ENCODE measurements around the gene HLTF.
"Not testable (repeated sequence)": the region's sequence is repeated elsewhere in the genome, so short reads cannot be mapped to it uniquely, and the experiment has no call there.

The HLTF gene

DNA sequence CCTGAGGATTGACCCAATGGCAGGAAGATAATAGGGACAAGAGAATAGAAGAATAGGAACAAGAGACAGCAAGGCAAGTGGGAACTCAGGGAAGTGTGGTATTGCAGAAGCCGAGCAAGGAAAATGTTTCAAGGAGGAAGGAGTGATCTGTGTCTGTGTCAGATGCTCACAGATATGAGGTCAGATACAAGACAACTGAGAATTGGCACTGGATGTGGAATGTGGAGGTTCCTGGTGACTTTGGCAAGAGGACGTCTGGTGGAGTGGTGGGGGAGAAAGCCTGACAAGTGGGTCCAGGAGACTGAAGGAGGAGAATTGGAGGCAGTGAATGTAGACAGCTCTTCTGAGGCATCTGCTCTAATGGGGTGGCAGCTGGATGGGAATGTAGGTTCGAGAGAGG is 70.9 kb downstream of the HLTF start:
- no peak for DNase-seq

DNA sequence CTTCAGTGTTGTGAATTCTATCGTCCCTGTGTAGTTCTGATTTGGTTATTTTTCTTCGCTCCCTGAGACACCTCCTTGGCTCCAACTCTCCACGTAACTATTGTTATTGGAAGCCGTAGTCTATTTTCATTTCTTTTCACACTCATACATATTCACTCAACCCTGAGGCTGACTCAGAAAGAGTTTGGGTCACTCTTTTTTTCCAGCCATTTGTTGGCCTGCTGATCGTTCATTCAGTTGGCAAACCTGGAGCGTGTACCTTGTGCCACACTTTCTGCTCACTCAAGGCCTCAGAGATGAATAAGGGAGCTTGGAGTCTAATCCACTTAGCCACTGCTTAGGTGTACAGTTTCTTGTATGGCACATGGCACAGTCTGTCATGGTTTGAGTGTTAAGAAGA is 72.6 kb downstream of the HLTF start:
- peak; percentile 71 for DNase-seq

DNA sequence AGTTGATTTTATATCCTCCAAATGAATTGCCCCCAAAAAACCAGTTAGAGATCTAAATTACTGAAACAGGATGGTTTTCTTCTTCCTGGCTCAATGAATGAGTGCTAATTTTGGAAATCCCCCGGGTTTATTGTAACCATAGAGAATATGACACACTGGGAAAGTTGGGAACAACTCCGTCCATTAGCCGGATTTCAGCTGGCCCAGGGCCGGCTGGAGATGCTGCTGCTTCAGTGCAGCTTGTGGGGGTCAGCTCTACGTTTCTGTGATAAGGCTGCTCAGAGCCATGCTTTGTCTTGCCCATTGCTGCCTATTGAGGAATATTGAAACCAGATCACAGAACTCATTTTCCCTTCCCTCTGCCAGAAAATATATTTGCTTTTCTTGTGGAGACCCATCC is 74.7 kb downstream of the HLTF start:
- no peak for DNase-seq

DNA sequence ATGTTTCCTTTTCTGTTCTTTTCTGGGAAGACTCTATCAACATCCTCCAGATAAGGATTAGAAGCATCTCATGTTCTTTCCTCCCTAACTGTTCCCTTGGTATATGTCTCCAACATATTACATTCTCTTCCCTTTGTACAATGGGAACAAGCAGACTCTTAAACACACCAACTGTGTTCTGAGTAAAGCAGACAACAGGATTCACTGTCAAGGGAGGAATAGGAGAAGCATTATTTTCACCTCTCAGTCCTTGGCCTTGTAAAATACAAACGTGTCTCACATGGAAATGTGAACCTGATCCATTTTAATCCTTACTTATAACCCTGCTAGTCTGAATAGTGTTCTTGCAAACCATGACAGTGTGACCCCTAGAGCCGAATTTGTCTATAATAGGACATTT is 75.4 kb downstream of the HLTF start:
- no peak for DNase-seq

DNA sequence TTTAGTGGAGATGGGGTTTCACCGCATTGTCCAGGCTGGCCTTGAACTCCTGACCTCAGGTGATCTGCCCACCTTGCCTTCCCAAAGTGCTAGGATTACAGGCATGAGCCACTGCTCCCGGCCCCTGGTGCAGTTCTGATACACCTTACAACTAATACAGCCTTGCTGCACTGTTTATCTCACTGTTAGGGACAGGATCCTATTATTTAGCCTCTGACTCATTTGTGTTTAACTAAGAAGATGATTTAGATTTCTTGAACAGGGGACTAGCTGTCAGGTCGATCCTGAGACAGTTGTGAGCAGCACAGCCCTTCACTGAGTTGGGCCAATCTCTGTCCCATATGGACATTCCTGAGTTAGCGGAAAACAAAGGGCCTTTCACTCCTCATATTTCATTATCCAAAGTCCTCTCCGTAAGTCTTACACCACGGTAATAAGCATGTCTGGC is 75.8 kb downstream of the HLTF start:
- DNase-seq, result no peak

DNA sequence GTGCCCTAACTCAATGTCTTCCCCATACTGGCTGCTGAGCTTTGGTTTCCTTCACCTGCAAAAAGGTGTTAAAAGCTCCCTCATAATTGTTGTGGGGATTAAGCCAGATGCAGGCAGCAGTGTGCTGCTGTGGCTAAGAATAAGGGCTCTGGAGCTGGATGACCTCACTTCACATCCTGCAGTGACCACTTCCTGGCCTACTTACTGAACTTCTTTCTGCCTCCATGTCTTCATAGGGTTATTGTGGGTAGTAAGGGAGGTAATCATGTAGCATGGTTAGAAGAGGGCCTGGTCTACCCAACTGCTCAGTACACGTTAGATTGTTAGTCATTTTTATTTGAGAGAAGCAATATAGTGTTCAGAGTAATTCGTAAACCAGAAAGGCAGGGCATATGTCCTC is 76.6 kb downstream of the HLTF start:
- no peak for DNase-seq

DNA sequence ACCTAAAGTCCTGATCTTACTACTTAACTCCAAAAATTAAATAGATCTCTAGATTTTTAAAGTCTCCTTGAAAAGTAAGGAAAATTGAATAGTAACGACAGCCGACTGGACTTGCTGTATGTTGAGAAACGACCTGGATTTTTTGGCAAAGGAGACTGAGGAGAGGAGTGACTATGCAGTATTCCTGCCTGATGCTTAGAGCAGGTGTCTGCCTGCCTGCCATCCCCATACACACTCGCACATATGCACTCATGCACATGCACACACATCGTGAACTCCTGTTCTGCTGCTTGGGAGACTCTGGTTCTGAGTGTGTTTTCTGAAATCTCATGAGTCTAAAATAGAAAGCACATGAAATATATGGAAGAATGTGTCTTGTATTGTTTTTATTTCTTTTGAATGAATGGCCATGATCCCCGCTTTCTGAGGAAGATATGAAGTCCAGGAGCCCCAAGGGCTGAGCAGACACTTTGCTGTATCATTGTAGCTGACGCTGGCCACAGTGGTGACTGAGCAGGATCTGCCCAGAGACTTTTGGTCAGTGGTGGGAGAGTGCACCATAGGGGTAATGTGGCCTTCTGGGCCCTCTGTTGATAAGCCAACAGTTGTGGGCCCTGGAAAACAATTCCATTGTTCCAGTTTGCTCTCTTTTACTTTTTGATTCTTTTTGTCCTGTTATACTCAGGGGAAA is 78.6 kb downstream of the HLTF start:
- no peak for DNase-seq

DNA sequence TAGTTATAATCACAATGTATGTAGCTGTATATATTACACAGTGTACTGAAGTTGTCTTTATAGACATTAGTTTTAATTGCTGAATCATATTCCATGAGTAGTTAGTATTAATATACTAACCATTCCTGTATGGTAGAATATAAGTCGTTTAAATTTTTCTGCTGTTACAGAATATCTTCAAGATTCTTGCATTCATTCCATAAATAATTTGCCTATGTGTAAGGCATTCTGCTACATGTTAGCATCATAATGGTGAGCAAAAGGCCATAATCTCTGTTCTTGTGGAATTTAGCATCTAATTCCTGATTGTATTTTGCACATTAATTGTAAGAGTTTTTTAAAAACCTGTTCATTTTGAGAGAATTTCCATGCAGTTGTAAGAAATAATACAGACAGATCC is 80.9 kb downstream of the HLTF start:
- DNase-seq, result no peak

DNA sequence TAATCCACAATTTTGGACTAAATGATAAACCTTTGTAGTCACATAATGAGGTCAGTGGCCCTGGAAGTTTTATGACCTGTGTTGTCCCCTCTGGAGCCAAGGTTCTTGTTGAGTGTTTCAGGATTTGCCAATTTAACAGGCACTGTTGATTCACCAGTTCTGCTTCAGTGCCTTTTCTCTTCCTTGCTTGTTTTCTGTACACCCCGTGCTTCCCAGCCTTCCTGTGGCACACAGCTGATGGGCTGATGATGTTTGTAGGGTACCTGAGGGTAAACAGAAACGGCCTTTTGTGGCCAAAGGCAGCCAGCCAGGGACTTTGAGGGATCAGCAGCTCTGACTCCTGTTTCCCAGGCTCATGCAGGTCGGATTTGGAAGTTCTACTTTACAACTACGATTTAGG is 81.7 kb downstream of the HLTF start:
- peak; percentile 33 for DNase-seq

DNA sequence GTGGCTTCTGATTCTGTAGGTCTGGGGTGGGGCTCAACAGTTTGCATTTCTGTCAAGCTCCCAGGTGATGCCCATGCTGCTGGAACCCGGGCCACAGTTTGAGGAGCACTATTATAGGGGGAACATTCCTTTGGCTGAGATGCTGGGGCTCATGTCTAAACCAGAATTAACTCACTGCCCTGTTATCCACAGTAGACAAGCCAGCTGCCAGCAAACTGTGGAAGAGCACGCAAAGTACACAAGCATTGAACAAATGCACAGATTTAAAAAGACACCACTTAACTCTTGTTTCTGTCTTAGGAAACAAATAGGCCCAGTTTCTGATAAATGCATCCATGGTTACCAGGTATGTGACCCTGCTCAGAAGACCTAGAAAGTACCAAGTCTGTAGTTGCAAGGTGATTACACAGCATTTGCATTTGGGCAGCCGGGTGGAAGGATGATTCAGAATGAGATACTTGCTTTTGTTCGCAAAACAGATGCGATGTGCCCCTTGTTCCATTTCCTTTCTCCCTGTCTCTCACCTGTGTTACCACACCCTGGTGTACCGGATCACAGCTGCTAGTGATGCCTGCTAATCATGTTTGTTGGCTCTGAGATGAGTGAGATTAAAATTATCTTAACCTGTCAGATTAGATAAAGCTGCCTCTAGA is 82.6 kb downstream of the HLTF start:
- DNase-seq, result no peak

DNA sequence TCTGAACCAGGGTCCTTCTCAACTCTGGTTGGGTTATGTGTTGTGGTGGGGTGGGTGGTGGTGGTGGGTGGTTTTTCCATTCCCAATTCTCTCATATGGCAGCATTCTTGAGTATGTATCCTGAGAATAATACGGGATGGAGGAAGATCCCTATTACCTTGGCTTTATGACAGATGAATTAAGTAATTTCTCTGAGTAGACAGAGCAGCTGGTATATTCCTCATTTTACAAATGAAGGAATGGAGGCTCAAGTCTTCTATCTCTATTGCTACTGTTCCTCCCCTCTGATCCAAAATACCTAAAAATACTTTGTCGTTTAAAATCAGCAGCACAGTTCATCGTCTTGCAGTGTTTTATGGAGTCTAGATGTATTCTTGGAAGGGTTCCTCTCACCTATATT is 84.6 kb downstream of the HLTF start:
- DNase-seq, result no peak

DNA sequence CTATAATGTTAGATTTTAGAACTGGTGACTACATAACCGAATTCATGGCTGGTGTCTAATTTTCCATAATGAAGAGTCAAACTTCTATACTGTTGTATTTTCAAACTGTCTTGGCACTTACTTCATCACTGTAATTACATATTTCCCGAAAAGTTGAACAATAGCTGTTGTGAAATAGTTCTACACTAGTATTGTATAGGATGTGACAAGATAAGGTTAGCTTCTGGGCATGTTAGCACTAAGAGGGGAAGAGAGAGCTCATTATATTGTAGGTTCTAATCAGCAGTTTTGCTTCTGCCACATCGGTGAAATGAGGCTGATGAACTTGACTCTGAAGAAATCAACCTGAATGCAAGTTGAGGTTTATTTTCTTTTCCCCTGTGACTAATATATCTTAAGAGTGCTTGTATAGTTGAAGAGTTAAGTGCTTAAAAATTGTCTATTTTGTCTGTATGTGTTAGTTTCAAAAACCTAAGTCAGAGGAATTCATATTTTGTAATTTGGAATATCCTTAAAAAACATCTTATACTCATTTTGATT is 86.1 kb downstream of the HLTF start:
- no peak for DNase-seq

DNA sequence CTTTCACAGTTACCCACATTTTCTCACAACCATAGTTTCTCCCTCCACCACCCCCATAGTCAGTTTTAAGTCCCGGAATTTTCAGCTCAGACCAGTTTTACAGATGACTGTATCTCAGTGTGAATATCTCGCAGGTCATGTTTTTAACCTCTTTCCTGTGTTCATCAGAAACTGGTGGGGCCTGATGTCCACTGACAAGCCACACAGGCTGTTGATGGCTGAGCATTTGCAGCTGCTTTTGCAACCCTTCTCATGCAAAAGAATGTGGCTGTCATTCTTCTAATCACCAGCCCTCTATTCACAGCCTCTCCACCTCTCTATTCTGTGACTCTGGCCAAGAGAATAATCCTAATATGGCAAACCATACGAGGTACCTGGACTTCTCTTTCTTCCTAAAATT is 86.5 kb downstream of the HLTF start:
- no peak for DNase-seq

DNA sequence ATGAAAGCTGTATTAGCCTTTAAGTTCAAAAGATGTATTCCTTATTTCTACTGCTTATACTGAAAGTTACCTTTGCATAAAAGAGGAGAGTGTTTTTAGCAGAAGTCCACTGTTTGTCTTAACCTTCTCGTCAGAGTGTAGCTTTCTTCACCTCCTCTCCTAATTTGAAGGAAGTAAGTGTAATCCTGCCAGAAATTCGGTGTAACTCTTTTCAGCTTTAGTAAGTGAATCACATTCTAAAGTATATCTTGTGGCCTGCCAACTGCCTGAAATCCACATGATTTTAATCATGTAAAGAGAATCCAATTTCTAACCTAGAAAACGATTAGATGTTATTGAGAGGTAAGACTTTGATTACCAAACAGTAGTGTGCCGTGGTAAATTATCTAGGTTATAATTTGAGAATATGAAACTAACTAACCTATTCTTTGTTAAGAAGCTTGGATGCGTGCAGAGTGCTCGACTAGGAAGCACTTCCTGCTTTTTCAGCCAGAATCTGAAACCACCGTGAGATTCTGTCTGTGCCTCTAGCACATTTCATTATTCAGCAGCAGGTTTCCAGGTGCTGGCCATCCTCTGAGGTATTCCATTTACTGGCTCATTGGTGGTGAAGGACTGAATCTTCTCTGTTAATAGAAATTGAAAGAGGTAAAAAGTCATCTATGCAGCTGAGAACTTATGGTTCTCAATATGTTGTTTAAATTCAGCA is 87.5 kb downstream of the HLTF start:
- DNase-seq, result no peak

DNA sequence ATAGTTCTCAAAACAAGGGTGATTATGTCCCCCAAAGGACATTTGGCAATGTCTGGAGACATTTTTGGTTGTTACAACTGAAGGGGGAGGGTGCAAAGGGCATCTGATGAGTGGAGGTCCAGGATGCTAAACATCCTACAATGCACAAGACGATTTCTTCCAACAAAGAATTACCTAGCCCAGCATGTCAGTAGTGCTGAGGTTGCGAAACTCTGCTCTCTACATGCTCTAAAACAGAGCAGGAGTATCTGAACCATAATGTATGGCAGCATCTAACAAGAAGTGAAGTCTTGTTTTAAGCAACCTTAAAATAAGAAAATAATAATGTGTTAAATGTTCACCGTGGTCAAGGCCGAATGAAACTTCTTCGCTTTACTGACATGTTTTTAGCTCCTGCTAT is 88.0 kb downstream of the HLTF start:
- no peak for DNase-seq

DNA sequence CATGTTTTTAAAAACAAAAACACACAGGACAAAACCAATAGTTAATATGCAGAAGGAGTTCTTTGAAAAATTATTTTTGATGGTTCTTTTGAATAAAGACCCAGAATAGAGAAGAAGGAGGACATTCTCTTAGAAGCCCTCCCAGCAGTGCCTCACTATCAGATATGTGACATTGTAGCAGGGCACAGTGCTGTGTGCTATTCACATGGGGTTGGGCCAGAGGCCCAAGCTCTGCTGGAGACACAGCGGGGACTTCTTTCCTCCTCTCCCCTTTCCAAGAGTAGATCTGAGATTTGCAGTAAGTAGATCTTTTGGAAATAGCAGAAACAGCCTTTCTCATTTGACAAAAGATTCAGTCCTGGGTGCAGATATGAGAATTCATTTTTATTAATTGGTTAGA is 88.7 kb downstream of the HLTF start:
- DNase-seq, result no peak

DNA sequence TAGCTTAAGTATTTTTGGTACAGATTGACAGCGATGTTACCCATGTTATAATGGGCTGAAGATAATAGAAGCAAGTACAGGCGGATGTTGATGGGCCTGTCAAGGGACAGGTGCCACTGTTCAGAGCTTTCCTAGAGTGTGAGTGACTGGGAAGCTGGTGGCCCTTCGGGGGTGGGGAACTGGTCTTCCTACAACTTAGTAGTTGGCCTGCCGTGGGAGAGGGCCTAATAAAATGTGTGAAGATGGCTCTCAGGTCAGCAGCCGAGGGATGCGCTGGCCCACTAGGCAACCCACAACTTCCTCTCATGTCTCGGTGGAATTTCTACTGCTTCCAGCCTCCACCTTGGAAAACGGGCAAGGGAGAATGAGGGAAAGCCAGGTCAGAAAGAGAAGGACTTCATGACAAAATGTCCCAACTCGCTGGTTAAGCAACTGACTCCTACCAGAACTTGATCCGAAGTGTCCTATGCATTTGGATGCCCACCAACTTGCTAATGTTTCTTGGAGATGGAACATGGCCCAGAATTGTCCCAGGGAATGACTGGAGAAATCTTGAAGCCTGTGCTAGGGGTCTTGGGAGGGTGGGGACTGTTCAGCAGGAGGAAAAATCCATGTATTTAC is 93.6 kb downstream of the HLTF start:
- no peak for DNase-seq

DNA sequence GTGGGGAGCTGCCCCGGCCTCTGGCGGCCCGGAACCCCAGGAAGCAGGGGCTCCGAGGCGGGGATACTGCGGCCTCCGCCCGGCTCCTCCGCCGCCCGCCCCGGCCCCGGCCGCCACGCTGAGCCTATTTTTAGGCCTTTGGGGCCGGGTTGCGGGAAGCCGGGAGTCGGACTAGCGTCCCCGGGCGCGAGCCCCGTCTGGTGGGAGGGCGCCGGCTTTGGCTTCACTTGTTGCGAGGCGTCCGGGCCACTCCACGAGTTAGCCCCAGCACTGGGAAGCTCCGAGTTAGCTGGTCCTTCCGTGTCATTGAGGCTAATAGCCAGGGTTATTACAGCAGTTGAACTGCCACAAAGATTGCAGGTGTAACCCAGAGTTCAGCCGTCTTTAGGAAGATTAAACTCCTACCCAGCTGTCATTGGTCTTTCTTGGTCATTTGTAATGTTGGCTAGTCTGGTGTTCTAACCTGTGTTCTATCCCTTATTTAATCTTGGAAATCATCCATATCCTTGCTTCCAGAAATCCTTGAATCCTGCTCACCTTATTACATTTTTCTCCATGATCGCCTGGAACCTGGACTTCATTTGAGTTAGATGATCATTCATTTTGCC is 94.2 kb downstream of the HLTF start:
- no peak for DNase-seq

DNA sequence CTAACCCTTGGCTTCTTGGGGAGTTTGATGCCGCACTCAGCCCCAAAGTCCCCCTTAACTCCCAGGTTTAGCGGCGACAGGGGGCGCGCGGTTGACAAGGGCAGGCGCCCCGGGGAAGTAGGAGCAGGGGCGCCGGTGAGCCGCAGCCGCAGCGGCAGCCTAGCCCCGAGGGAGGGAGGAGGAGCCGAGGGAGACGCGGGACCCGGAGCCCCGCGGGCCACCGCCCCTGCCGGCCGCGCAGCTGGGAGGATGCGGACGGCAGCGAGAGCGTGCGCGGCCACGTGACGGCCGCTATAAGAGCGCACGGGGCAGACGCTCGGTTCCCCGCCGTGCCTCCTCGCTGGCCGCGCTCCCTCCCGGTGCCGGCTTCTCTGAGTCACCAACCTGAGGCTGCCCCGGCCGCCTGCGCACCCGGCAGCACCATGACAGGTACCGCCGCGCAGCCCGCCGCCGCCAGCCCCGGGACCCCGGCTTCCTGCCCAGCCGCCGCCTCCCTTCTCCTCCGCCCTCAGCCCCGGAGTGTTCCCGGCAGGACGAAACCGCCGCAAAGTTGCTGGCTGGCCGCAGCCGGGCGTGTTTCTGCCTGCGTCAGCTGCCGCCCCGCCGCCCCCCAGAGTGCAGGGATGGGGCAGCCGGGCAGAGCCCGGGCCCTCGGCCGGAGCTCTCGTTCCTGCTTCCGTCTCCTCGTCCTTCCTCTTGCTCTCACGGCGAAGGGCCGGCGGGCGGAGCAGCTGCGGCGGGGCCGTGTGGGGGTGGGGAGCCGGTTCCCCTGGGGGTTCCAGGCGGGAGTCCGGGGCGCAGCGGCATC is 94.9 kb downstream of the HLTF start, which contains the start of gene GYG1:
TSS of gene GYG1 (plus strand) at position 322 of the 808 bp plus-strand sequence. CDS start at position 423, 101 bp downstream.
- DNase-seq, result peak; percentile 37

DNA sequence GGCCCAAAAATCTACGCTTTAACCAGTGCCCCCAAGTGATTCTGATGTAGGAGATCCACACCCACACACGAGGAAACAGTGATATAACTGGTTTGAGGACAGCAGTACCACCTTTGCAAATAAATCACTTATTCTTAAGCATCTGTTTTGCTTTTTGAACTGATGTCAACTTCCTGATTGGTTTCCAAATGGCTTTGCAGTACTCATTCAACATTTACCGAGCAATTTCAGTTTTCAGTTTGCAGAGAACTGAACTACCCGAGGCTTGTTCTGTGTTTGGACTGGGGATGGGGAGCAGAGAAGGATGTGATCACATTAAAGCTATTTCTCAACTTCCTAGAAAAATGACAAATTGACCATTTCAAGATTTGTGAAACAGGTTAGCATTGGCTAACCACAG is 96.1 kb downstream of the HLTF start:
- DNase-seq, result no peak

DNA sequence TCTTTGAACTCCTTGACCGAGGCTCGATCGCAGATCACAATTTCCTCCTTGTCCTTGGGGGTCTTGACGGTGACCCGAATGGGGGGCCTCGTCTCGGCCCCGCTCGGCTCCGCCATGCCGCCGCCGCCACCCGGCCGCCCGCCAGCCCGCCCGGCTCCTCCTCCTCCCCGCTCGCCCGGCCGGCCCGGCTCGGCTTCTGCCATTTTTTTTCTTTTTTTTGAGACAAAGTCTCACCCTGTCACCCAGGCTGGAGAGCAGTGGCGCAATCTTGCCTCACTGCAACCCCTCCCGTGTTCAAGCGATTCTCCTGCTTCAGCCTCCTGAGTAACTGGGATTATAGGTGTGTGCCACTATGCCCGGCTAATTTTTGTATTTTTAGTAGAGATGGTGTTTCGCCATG is 98.8 kb downstream of the HLTF start:
- not testable (repeated sequence) for DNase-seq

DNA sequence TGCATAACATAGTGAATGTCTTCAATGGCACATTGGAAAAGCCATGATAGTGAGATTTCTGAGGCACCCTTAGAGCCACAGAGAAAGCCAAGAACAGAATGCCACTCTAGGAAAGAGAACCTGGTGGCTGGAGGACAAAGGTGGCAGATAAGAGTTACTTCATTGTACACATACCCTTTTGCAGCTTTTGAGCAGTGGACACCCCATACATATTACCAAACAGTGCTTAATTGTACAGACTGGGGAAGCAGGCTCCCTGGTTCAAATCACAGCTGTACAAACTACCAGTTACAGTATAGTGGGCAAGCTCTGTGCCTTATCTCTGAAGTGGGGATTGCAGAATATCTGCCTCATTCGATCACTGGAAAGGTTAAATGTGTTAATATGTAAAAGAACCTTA is 105.1 kb downstream of the HLTF start:
- no peak for DNase-seq

Measured in kidney glomerular epithelial cell (primary cell).